Measurements from ENCODE around the gene KMO. TPM values are rescaled to one million over a fixed set of nuclear protein-coding genes. Genes with fewer than 3 reads are reported as not detected.

KMO gene
- total and polyA plus RNA-seq, 2 experiments from 2014 or later: not detected

GRCh38 chr1:241531195-241532161, 700 bp upstream of the KMO start:
- WGBS, 2 experiments (ENCODE audit: low coverage in 1 of 2, low lambda C conversion rate in 2 of 2, missing lambda C conversion rate in 2 of 2): 1% methylated on average over 11 of the region's 11 CpGs
- no peaks in the 10 kb centered on the region for H4K20me1 ChIP-seq (ENCODE audit: insufficient read depth)
- no peaks in the 10 kb centered on the region for H3K4me1 ChIP-seq (ENCODE audit: insufficient read depth)
- H3K9me3 ChIP-seq (ENCODE audit: low read depth): no peaks in the 10 kb centered on the region
- no peaks in the 10 kb centered on the region for H3K27me3 ChIP-seq (replicated peaks; ENCODE audit: insufficient read depth)
- peak overlapping the region; percentile 32 for H3K27ac ChIP-seq
- no peak for TF ChIP-seq EZH2 (IDR thresholded peaks at IDR 0.05; ENCODE audit: insufficient read depth, poor library complexity, severe bottlenecking)
- TF ChIP-seq EZH2phosphoT487 (IDR thresholded peaks at IDR 0.05; ENCODE audit: insufficient read depth, low read depth): no peak
- no peaks in the 10 kb centered on the region for H3K36me3 ChIP-seq (ENCODE audit: low read depth)
- DNase-seq: peak; percentile 84
- no peaks in the 10 kb centered on the region for H3K9me2 ChIP-seq (ENCODE audit: insufficient read depth)
- H3K79me2 ChIP-seq (ENCODE audit: insufficient read depth): no peaks in the 10 kb centered on the region
- peak overlapping the region; percentile 71 for H3K9ac ChIP-seq
- no peaks in the 10 kb centered on the region for H3F3A ChIP-seq (ENCODE audit: insufficient read depth)
- peak overlapping the region; percentile 92 for H3K4me3 ChIP-seq
- H3K4me2 ChIP-seq (ENCODE audit: unreplicated experiment): peak overlapping the region; percentile 98
- in situ Hi-C loops (cut with MboI): loop anchor here (10.0 kb wide), 1 partner anchor 303 kb away; no protein-coding TSS in a partner anchor
- peak overlapping the region; percentile 97 for H2AFZ ChIP-seq

- Histone ChIP-seq H4K20me1 (ENCODE audit: insufficient read depth) (no peaks in the 10 kb centered on the region), H3K9me2 (ENCODE audit: insufficient read depth) (no peaks in the 10 kb centered on the region), H3K9me3 (ENCODE audit: low read depth) (no peaks in the 10 kb centered on the region), H3K4me3 (no peak overlapping the region), H3K27me3 (replicated peaks; ENCODE audit: insufficient read depth) (no peaks in the 10 kb centered on the region), H3K36me3 (ENCODE audit: low read depth) (no peaks in the 10 kb centered on the region), H2AFZ (no peak overlapping the region), H3K4me2 (ENCODE audit: unreplicated experiment) (no peak overlapping the region), H3K79me2 (ENCODE audit: insufficient read depth) (no peaks in the 10 kb centered on the region), H3K27ac (no peak overlapping the region), H3K4me1 (ENCODE audit: insufficient read depth) (no peaks in the 10 kb centered on the region), H3F3A (ENCODE audit: insufficient read depth) (no peaks in the 10 kb centered on the region), H3K9ac (no peak overlapping the region)
- no peak for TF ChIP-seq EZH2 (IDR thresholded peaks at IDR 0.05; ENCODE audit: insufficient read depth, poor library complexity, severe bottlenecking)
- TF ChIP-seq EZH2phosphoT487 (IDR thresholded peaks at IDR 0.05; ENCODE audit: insufficient read depth, low read depth): no peak
- in situ Hi-C loops (cut with MboI): loop anchor here (10.0 kb wide), 1 partner anchor 302 kb away; no protein-coding TSS in a partner anchor
- DNase-seq: no peak
- 88% methylated on average over 7 of the region's 7 CpGs for WGBS, 2 experiments (ENCODE audit: low coverage in 1 of 2, low lambda C conversion rate in 2 of 2, missing lambda C conversion rate in 2 of 2)
Measured at GRCh38 chr1:241532864-241533263, 686 bp downstream of the KMO start.

GRCh38 chr1:241533326-241534115, 1.3 kb downstream of the KMO start:
- Histone ChIP-seq H3K4me3 (no peak overlapping the region), H3K27me3 (replicated peaks; ENCODE audit: insufficient read depth) (no peaks in the 10 kb centered on the region), H3K4me1 (ENCODE audit: insufficient read depth) (no peaks in the 10 kb centered on the region), H3K36me3 (ENCODE audit: low read depth) (no peaks in the 10 kb centered on the region), H3K9me2 (ENCODE audit: insufficient read depth) (no peaks in the 10 kb centered on the region), H3K27ac (no peak overlapping the region), H3F3A (ENCODE audit: insufficient read depth) (no peaks in the 10 kb centered on the region), H3K9ac (no peak overlapping the region), H3K4me2 (ENCODE audit: unreplicated experiment) (no peak overlapping the region), H3K79me2 (ENCODE audit: insufficient read depth) (no peaks in the 10 kb centered on the region), H2AFZ (no peak overlapping the region), H3K9me3 (ENCODE audit: low read depth) (no peaks in the 10 kb centered on the region), H4K20me1 (ENCODE audit: insufficient read depth) (no peaks in the 10 kb centered on the region)
- in situ Hi-C loops (cut with MboI): loop anchor here (10.0 kb wide), 1 partner anchor 301 kb away; no protein-coding TSS in a partner anchor
- DNase-seq: no peak
- TF ChIP-seq EZH2phosphoT487 (IDR thresholded peaks at IDR 0.05; ENCODE audit: insufficient read depth, low read depth): no peak
- TF ChIP-seq EZH2 (IDR thresholded peaks at IDR 0.05; ENCODE audit: insufficient read depth, poor library complexity, severe bottlenecking): no peak
- 54 to 62% methylated on average over 5 of the region's 5 CpGs for whole genome bisulfite sequencing, 2 experiments (ENCODE audit: low coverage in 1 of 2, low lambda C conversion rate in 2 of 2, missing lambda C conversion rate in 2 of 2)

- in situ Hi-C loops (cut with MboI): loop anchor here (10.0 kb wide), 1 partner anchor 298 kb away; no protein-coding TSS in a partner anchor
- H3K9me3 ChIP-seq (ENCODE audit: low read depth): no peaks in the 10 kb centered on the region
- H3K4me3 ChIP-seq: no peak overlapping the region
- no peak overlapping the region for H3K4me2 ChIP-seq (ENCODE audit: unreplicated experiment)
- TF ChIP-seq EZH2 (IDR thresholded peaks at IDR 0.05; ENCODE audit: insufficient read depth, poor library complexity, severe bottlenecking): no peak
- no peaks in the 10 kb centered on the region for H3K9me2 ChIP-seq (ENCODE audit: insufficient read depth)
- H3K4me1 ChIP-seq (ENCODE audit: insufficient read depth): no peaks in the 10 kb centered on the region
- H3K79me2 ChIP-seq (ENCODE audit: insufficient read depth): no peaks in the 10 kb centered on the region
- peak; percentile 8 for DNase-seq
- no peaks in the 10 kb centered on the region for H3K27me3 ChIP-seq (replicated peaks; ENCODE audit: insufficient read depth)
- no peak overlapping the region for H3K9ac ChIP-seq
- H3K36me3 ChIP-seq (ENCODE audit: low read depth): no peaks in the 10 kb centered on the region
- WGBS, 2 experiments (ENCODE audit: low coverage in 1 of 2, low lambda C conversion rate in 2 of 2, missing lambda C conversion rate in 2 of 2): 38 to 73% methylated on average over 1 of the region's 1 CpG
- no peaks in the 10 kb centered on the region for H3F3A ChIP-seq (ENCODE audit: insufficient read depth)
- no peak overlapping the region for H3K27ac ChIP-seq
- no peaks in the 10 kb centered on the region for H4K20me1 ChIP-seq (ENCODE audit: insufficient read depth)
- no peak overlapping the region for H2AFZ ChIP-seq
Measured at GRCh38 chr1:241536304-241536703, 4.1 kb downstream of the KMO start.
